Stimulated activated naive B cell treated with anti-CD40 and anti-IgM and Interleukin-4, amounts not matched to agents 10 μg/mL and 1 μg/mL and 100 μg/mL, for 72 hours (primary cell): ENCODE data around the gene LRBA.

Experiments
- ATAC-seq, 2 donors: fragments of 150-1000 bp; cut with Tn5 transposase; replicated peaks; 2 replicates each; pipeline ENCODE4 v1.10.0; 2021; ENCODE audit warnings: moderate library complexity in 1 of 2
- DNase-seq: peaks from one replicate; pipeline ENCODE4 v3.0.0; 2021
- H3K27ac Mint-ChIP-seq: one replicate; pipeline ENCODE4 v1.8.0; 2022; ENCODE audit warnings: mild to moderate bottlenecking, mixed read lengths
- H3K27me3 Mint-ChIP-seq, 2 donors: one replicate each; pipeline ENCODE4 v1.8.0; 2022; ENCODE audit warnings: mixed read lengths in 2 of 2
- H3K36me3 Mint-ChIP-seq, 2 donors: one replicate each; pipeline ENCODE4 v1.8.0; 2022; ENCODE audit warnings: mixed read lengths in 2 of 2, mild to moderate bottlenecking in 1 of 2
- H3K4me1 Mint-ChIP-seq, 2 donors: one replicate each; pipeline ENCODE4 v1.8.0; 2022; ENCODE audit warnings: mixed read lengths in 2 of 2, mild to moderate bottlenecking in 1 of 2
- H3K4me3 Mint-ChIP-seq, 2 donors: one replicate each; pipeline ENCODE4 v1.8.0; 2022; ENCODE audit warnings: mild to moderate bottlenecking in 2 of 2, mixed read lengths in 2 of 2, moderate library complexity in 1 of 2
- H3K9me3 Mint-ChIP-seq, 2 donors: one replicate each; pipeline ENCODE4 v1.8.0; 2022; ENCODE audit warnings: mixed read lengths in 2 of 2, mild to moderate bottlenecking in 1 of 2

The LRBA gene

GRCh38 chr4:150826306-150826705 is 188.8 kb downstream of the LRBA start:
- no peak for DNase-seq
- Mint-ChIP-seq H3K36me3 (peaks cover 25 to 54% of the 10 kb centered on the region in 2 donors), H3K4me1 (peaks cover 15 to 26% of the 10 kb centered on the region in 2 donors)

GRCh38 chr4:150822407-150822806 is 192.7 kb downstream of the LRBA start:
- no peak for DNase-seq
- H3K4me1 Mint-ChIP-seq: peaks cover 12 to 21% of the 10 kb centered on the region in 2 donors
- H3K27ac Mint-ChIP-seq: no peak overlapping the region
- no peak overlapping the region for H3K4me3 Mint-ChIP-seq
- H3K9me3 Mint-ChIP-seq: no peaks in the 10 kb centered on the region
- H3K27me3 Mint-ChIP-seq: no peaks in the 10 kb centered on the region
- H3K36me3 Mint-ChIP-seq: peaks cover 15 to 48% of the 10 kb centered on the region in 2 donors
- no peak for ATAC-seq

More at GRCh38 chr4:150826306-150826705, 188.8 kb downstream of the LRBA start:
- Mint-ChIP-seq H3K9me3 (no peaks in the 10 kb centered on the region), H3K4me3 (no peak overlapping the region), H3K27ac (peak overlapping the region; percentile 33), H3K27me3 (no peaks in the 10 kb centered on the region)
- ATAC-seq: no peak

- Mint-ChIP-seq H3K27me3 (no peaks in the 10 kb centered on the region), H3K36me3 (peaks cover 13 to 41% of the 10 kb centered on the region in 2 donors), H3K4me3 (no peak overlapping the region), H3K27ac (no peak overlapping the region), H3K9me3 (no peaks in the 10 kb centered on the region), H3K4me1 (peaks cover 6 to 13% of the 10 kb centered on the region in 2 donors)
- no peak for DNase-seq
- ATAC-seq: no peak
These were observed 193.4 kb downstream of the LRBA start for GRCh38 chr4:150821641-150822040.

GRCh38 chr4:150820409-150820808 is 194.7 kb downstream of the LRBA start:
- no peak overlapping the region for H3K4me3 Mint-ChIP-seq
- no peak for DNase-seq
- no peak overlapping the region for H3K27ac Mint-ChIP-seq
- H3K4me1 Mint-ChIP-seq: peaks cover 2 to 4% of the 10 kb centered on the region in 2 donors
- H3K27me3 Mint-ChIP-seq: no peaks in the 10 kb centered on the region
- peaks cover 13 to 35% of the 10 kb centered on the region in 2 donors for H3K36me3 Mint-ChIP-seq
- H3K9me3 Mint-ChIP-seq: no peaks in the 10 kb centered on the region
- ATAC-seq: no peak

- ATAC-seq (no peak), DNase-seq (no peak)
- Mint-ChIP-seq H3K27ac (no peak overlapping the region), H3K36me3 (peaks cover 9 to 26% of the 10 kb centered on the region in 2 donors), H3K4me3 (no peak overlapping the region), H3K9me3 (no peaks in the 10 kb centered on the region), H3K4me1 (peaks cover 2 to 4% of the 10 kb centered on the region in 2 donors), H3K27me3 (no peaks in the 10 kb centered on the region)
These were observed 196.4 kb downstream of the LRBA start for GRCh38 chr4:150818661-150819060.

- Mint-ChIP-seq H3K36me3 (peaks cover 9 to 23% of the 10 kb centered on the region in 2 donors), H3K4me3 (no peak overlapping the region), H3K27ac (no peak overlapping the region), H3K9me3 (no peaks in the 10 kb centered on the region), H3K4me1 (peaks cover 2 to 4% of the 10 kb centered on the region in 2 donors), H3K27me3 (no peaks in the 10 kb centered on the region)
- no peak for DNase-seq
- no peak for ATAC-seq
These were observed 197.1 kb downstream of the LRBA start for GRCh38 chr4:150817804-150818528.

- H3K36me3 Mint-ChIP-seq: peaks cover 9 to 23% of the 10 kb centered on the region in 2 donors
- no peak overlapping the region for H3K27ac Mint-ChIP-seq
- no peaks in the 10 kb centered on the region for H3K27me3 Mint-ChIP-seq
- H3K9me3 Mint-ChIP-seq: no peaks in the 10 kb centered on the region
- no peak overlapping the region for H3K4me3 Mint-ChIP-seq
- H3K4me1 Mint-ChIP-seq: peaks cover 2 to 4% of the 10 kb centered on the region in 2 donors
- DNase-seq (no peak), ATAC-seq (no peak)
These were observed 198.1 kb downstream of the LRBA start for GRCh38 chr4:150817017-150817416.

- Mint-ChIP-seq H3K36me3 (peaks cover 9 to 23% of the 10 kb centered on the region in 2 donors), H3K9me3 (no peaks in the 10 kb centered on the region), H3K27me3 (no peaks in the 10 kb centered on the region), H3K27ac (no peak overlapping the region), H3K4me1 (peaks cover 2 to 4% of the 10 kb centered on the region in 2 donors), H3K4me3 (no peak overlapping the region)
- DNase-seq (no peak), ATAC-seq (no peak)
These were observed 198.6 kb downstream of the LRBA start for GRCh38 chr4:150816491-150816890.

- H3K36me3 Mint-ChIP-seq: peaks cover 15 to 28% of the 10 kb centered on the region in 2 donors
- ATAC-seq: no peak
- H3K9me3 Mint-ChIP-seq: no peaks in the 10 kb centered on the region
These were observed 200.2 kb downstream of the LRBA start for GRCh38 chr4:150814873-150815272.

GRCh38 chr4:150805183-150806025 is 209.7 kb downstream of the LRBA start:
- no peak for DNase-seq
- no peak for ATAC-seq
- Mint-ChIP-seq H3K4me1 (peaks cover 0 to 2% of the 10 kb centered on the region in 2 donors), H3K36me3 (peaks cover 18 to 40% of the 10 kb centered on the region in 2 donors), H3K4me3 (no peak overlapping the region), H3K27me3 (no peaks in the 10 kb centered on the region), H3K27ac (no peak overlapping the region), H3K9me3 (no peaks in the 10 kb centered on the region)

More at GRCh38 chr4:150814873-150815272, 200.2 kb downstream of the LRBA start:
- DNase-seq: no peak
- H3K4me3 Mint-ChIP-seq: no peak overlapping the region
- H3K27ac Mint-ChIP-seq: no peak overlapping the region
- H3K27me3 Mint-ChIP-seq: no peaks in the 10 kb centered on the region
- peaks cover 2 to 4% of the 10 kb centered on the region in 2 donors for H3K4me1 Mint-ChIP-seq

GRCh38 chr4:150801833-150802232 is 213.3 kb downstream of the LRBA start:
- DNase-seq: no peak
- ATAC-seq: no peak
- no peaks in the 10 kb centered on the region for H3K9me3 Mint-ChIP-seq
- no peaks in the 10 kb centered on the region for H3K27me3 Mint-ChIP-seq
- H3K36me3 Mint-ChIP-seq: peaks cover 18 to 40% of the 10 kb centered on the region in 2 donors
- peaks cover 0 to 2% of the 10 kb centered on the region in 2 donors for H3K4me1 Mint-ChIP-seq
- H3K4me3 Mint-ChIP-seq: no peak overlapping the region
- H3K27ac Mint-ChIP-seq: no peak overlapping the region

- H3K27ac Mint-ChIP-seq: no peak overlapping the region
- no peaks in the 10 kb centered on the region for H3K27me3 Mint-ChIP-seq
- no peak overlapping the region for H3K4me3 Mint-ChIP-seq
- H3K4me1 Mint-ChIP-seq: no peaks in the 10 kb centered on the region
- DNase-seq (no peak), ATAC-seq (no peak)
- peaks cover 9 to 21% of the 10 kb centered on the region in 2 donors for H3K36me3 Mint-ChIP-seq
- H3K9me3 Mint-ChIP-seq: no peaks in the 10 kb centered on the region
These were observed 215.9 kb downstream of the LRBA start for GRCh38 chr4:150799207-150799606.

- DNase-seq: no peak
- ATAC-seq: no peak
- no peak overlapping the region for H3K27ac Mint-ChIP-seq
- H3K4me3 Mint-ChIP-seq: no peak overlapping the region
- H3K27me3 Mint-ChIP-seq: no peaks in the 10 kb centered on the region
- H3K36me3 Mint-ChIP-seq: peaks cover 9 to 11% of the 10 kb centered on the region in 2 donors
- no peaks in the 10 kb centered on the region for H3K9me3 Mint-ChIP-seq
- H3K4me1 Mint-ChIP-seq: peaks cover 2 to 5% of the 10 kb centered on the region in 2 donors
These were observed 220.4 kb downstream of the LRBA start for GRCh38 chr4:150794706-150795105.

GRCh38 chr4:150789864-150790263 is 225.2 kb downstream of the LRBA start:
- H3K36me3 Mint-ChIP-seq: peaks cover 11 to 17% of the 10 kb centered on the region in 2 donors
- H3K27me3 Mint-ChIP-seq: no peaks in the 10 kb centered on the region
- peaks cover 2 to 5% of the 10 kb centered on the region in 2 donors for H3K4me1 Mint-ChIP-seq
- H3K9me3 Mint-ChIP-seq: no peaks in the 10 kb centered on the region
- no peak overlapping the region for H3K4me3 Mint-ChIP-seq
- DNase-seq: no peak
- H3K27ac Mint-ChIP-seq: no peak overlapping the region
- ATAC-seq: no peak
